ENCODE results near the gene TMPRSS12. TPM values are rescaled to one million over a fixed set of nuclear protein-coding genes. Genes with fewer than 3 reads are reported as not detected.
"Not testable (repeated sequence)": the region's sequence is repeated elsewhere in the genome, so short reads cannot be mapped to it uniquely, and the experiment has no call there.

TMPRSS12 gene
- total RNA-seq, 1 donor, result not detected

- H3K36me3 ChIP-seq (ENCODE audit: insufficient read depth, low read length), result peaks cover 64% of the 10 kb centered on the region
- H3K9me3 ChIP-seq (ENCODE audit: low read depth, low read length); H2AFZ ChIP-seq (ENCODE audit: low read length); H3K4me2 ChIP-seq (ENCODE audit: insufficient read depth, low read length); H4K20me1 ChIP-seq (ENCODE audit: insufficient read depth, low read length); H3K27me3 ChIP-seq (ENCODE audit: insufficient read depth, low read length); H3K79me2 ChIP-seq (ENCODE audit: insufficient read depth, low read length); H3K27ac ChIP-seq (ENCODE audit: low read depth, low read length); H3K4me3 ChIP-seq (ENCODE audit: insufficient read depth, low read length); DNase-seq (ENCODE audit: insufficient read length, low spot score, missing footprints); H3K4me1 ChIP-seq (ENCODE audit: insufficient read depth, low read length): not testable (repeated sequence)
Measured at GRCh38 chr12:50814921-50815320, 27.8 kb upstream of the TMPRSS12 start.

GRCh38 chr12:50820177-50820576 is 22.5 kb upstream of the TMPRSS12 start:
- H3K4me1 ChIP-seq (ENCODE audit: insufficient read depth, low read length), result peaks cover 4% of the 10 kb centered on the region
- no peaks in the 10 kb centered on the region for H3K27me3 ChIP-seq (ENCODE audit: insufficient read depth, low read length)
- no peak overlapping the region for H3K4me3 ChIP-seq (ENCODE audit: insufficient read depth, low read length)
- no peaks in the 10 kb centered on the region for H3K79me2 ChIP-seq (ENCODE audit: insufficient read depth, low read length)
- H3K4me2 ChIP-seq (ENCODE audit: insufficient read depth, low read length), result no peak overlapping the region
- no peak for DNase-seq (ENCODE audit: insufficient read length, low spot score, missing footprints)
- H3K27ac ChIP-seq (ENCODE audit: low read depth, low read length), result no peak overlapping the region
- no peaks in the 10 kb centered on the region for H3K9me3 ChIP-seq (ENCODE audit: low read depth, low read length)
- H3K36me3 ChIP-seq (ENCODE audit: insufficient read depth, low read length), result peaks cover 46% of the 10 kb centered on the region
- H2AFZ ChIP-seq (ENCODE audit: low read length), result no peak overlapping the region
- no peaks in the 10 kb centered on the region for H4K20me1 ChIP-seq (ENCODE audit: insufficient read depth, low read length)
- TF ChIP-seq CTCF (IDR thresholded peaks at IDR 0.05; ENCODE audit: extremely low read depth, low read depth, low read length), result no peak

GRCh38 chr12:50822082-50822481 is 20.6 kb upstream of the TMPRSS12 start:
- no peak overlapping the region for H3K4me2 ChIP-seq (ENCODE audit: insufficient read depth, low read length)
- H3K36me3 ChIP-seq (ENCODE audit: insufficient read depth, low read length), result peaks cover 29% of the 10 kb centered on the region
- no peak for TF ChIP-seq CTCF (IDR thresholded peaks at IDR 0.05; ENCODE audit: extremely low read depth, low read depth, low read length)
- H3K4me3 ChIP-seq (ENCODE audit: insufficient read depth, low read length), result no peak overlapping the region
- no peaks in the 10 kb centered on the region for H3K27me3 ChIP-seq (ENCODE audit: insufficient read depth, low read length)
- H2AFZ ChIP-seq (ENCODE audit: low read length), result no peak overlapping the region
- H4K20me1 ChIP-seq (ENCODE audit: insufficient read depth, low read length), result no peaks in the 10 kb centered on the region
- H3K4me1 ChIP-seq (ENCODE audit: insufficient read depth, low read length), result peaks cover 5% of the 10 kb centered on the region
- H3K9me3 ChIP-seq (ENCODE audit: low read depth, low read length), result no peaks in the 10 kb centered on the region
- H3K27ac ChIP-seq (ENCODE audit: low read depth, low read length), result no peak overlapping the region
- H3K79me2 ChIP-seq (ENCODE audit: insufficient read depth, low read length), result no peaks in the 10 kb centered on the region
- no peak for DNase-seq (ENCODE audit: insufficient read length, low spot score, missing footprints)

GRCh38 chr12:50823724-50824123 is 19.0 kb upstream of the TMPRSS12 start:
- H3K27ac ChIP-seq (ENCODE audit: low read depth, low read length); H3K27me3 ChIP-seq (ENCODE audit: insufficient read depth, low read length): not testable (repeated sequence)

GRCh38 chr12:50824914-50825313 is 17.8 kb upstream of the TMPRSS12 start:
- TF ChIP-seq CTCF (IDR thresholded peaks at IDR 0.05; ENCODE audit: extremely low read depth, low read depth, low read length), result no peak
- peak overlapping the region; percentile 65 for H2AFZ ChIP-seq (ENCODE audit: low read length)
- H3K27ac ChIP-seq (ENCODE audit: low read depth, low read length), result peak overlapping the region; percentile 19
- DNase-seq (ENCODE audit: insufficient read length, low spot score, missing footprints), result no peak
- H3K4me3 ChIP-seq (ENCODE audit: insufficient read depth, low read length), result peak overlapping the region; percentile 36
- no peaks in the 10 kb centered on the region for H3K79me2 ChIP-seq (ENCODE audit: insufficient read depth, low read length)
- H3K9me3 ChIP-seq (ENCODE audit: low read depth, low read length), result no peaks in the 10 kb centered on the region
- H3K27me3 ChIP-seq (ENCODE audit: insufficient read depth, low read length), result no peaks in the 10 kb centered on the region
- no peaks in the 10 kb centered on the region for H4K20me1 ChIP-seq (ENCODE audit: insufficient read depth, low read length)
- H3K4me1 ChIP-seq (ENCODE audit: insufficient read depth, low read length), result peaks cover 5% of the 10 kb centered on the region
- peak overlapping the region; percentile 25 for H3K4me2 ChIP-seq (ENCODE audit: insufficient read depth, low read length)
- H3K36me3 ChIP-seq (ENCODE audit: insufficient read depth, low read length), result peaks cover 4% of the 10 kb centered on the region

More at GRCh38 chr12:50823724-50824123, 19.0 kb upstream of the TMPRSS12 start:
- H3K4me3 ChIP-seq (ENCODE audit: insufficient read depth, low read length); H2AFZ ChIP-seq (ENCODE audit: low read length); H3K79me2 ChIP-seq (ENCODE audit: insufficient read depth, low read length); H3K4me2 ChIP-seq (ENCODE audit: insufficient read depth, low read length); H3K4me1 ChIP-seq (ENCODE audit: insufficient read depth, low read length); DNase-seq (ENCODE audit: insufficient read length, low spot score, missing footprints); H3K9me3 ChIP-seq (ENCODE audit: low read depth, low read length); H4K20me1 ChIP-seq (ENCODE audit: insufficient read depth, low read length): not testable (repeated sequence)
- H3K36me3 ChIP-seq (ENCODE audit: insufficient read depth, low read length), result peaks cover 15% of the 10 kb centered on the region

Measured in osteoblast (primary cell).